ENCODE measurements around the gene NIBAN1.

NIBAN1 gene

GRCh38 chr1:184951788-184952187, 22.5 kb downstream of the NIBAN1 start:
- TF ChIP-seq EZH2phosphoT487 (conservative IDR thresholded peaks at IDR 0.05; ENCODE audit: low read length) = no peak
- no peak for TF ChIP-seq CTCF (IDR thresholded peaks at IDR 0.05; ENCODE audit: insufficient read depth, low read length, poor library complexity, severe bottlenecking)
- H4K20me1 ChIP-seq (ENCODE audit: low read depth, low read length) = no peaks in the 10 kb centered on the region
- H3K27me3 ChIP-seq (ENCODE audit: low read length) = no peaks in the 10 kb centered on the region
- no peak overlapping the region for H3K4me3 ChIP-seq (ENCODE audit: insufficient read depth, low read length, poor library complexity, severe bottlenecking)
- no peaks in the 10 kb centered on the region for H3F3A ChIP-seq (ENCODE audit: insufficient read depth)
- no peak overlapping the region for H3K4me2 ChIP-seq (ENCODE audit: low read depth, low read length, poor library complexity, severe bottlenecking)
- H3K9me3 ChIP-seq (ENCODE audit: insufficient read depth, low read length) = no peaks in the 10 kb centered on the region
- H2AFZ ChIP-seq (ENCODE audit: low read depth, low read length, severe bottlenecking) = no peak overlapping the region
- no peak overlapping the region for H3K9ac ChIP-seq (ENCODE audit: low read length)
- no peaks in the 10 kb centered on the region for H3K36me3 ChIP-seq (ENCODE audit: low read length)
- H3K79me2 ChIP-seq (ENCODE audit: insufficient read depth, low read length) = no peaks in the 10 kb centered on the region
- no peaks in the 10 kb centered on the region for H3K9me2 ChIP-seq (replicated peaks; ENCODE audit: insufficient read depth, low read length)
- H3K27ac ChIP-seq (ENCODE audit: low read depth, low read length) = no peak overlapping the region

GRCh38 chr1:184950906-184951305, 23.4 kb downstream of the NIBAN1 start:
- no peaks in the 10 kb centered on the region for H3F3A ChIP-seq (ENCODE audit: insufficient read depth)
- no peaks in the 10 kb centered on the region for H3K36me3 ChIP-seq (ENCODE audit: low read length)
- H3K27ac ChIP-seq (ENCODE audit: low read depth, low read length) = no peak overlapping the region
- no peaks in the 10 kb centered on the region for H3K27me3 ChIP-seq (ENCODE audit: low read length)
- no peak overlapping the region for H3K9ac ChIP-seq (ENCODE audit: low read length)
- no peaks in the 10 kb centered on the region for H3K9me2 ChIP-seq (replicated peaks; ENCODE audit: insufficient read depth, low read length)
- no peak overlapping the region for H3K4me3 ChIP-seq (ENCODE audit: insufficient read depth, low read length, poor library complexity, severe bottlenecking)
- H2AFZ ChIP-seq (ENCODE audit: low read depth, low read length, severe bottlenecking) = no peak overlapping the region
- H3K79me2 ChIP-seq (ENCODE audit: insufficient read depth, low read length) = no peaks in the 10 kb centered on the region
- H3K4me2 ChIP-seq (ENCODE audit: low read depth, low read length, poor library complexity, severe bottlenecking) = no peak overlapping the region
- H3K9me3 ChIP-seq (ENCODE audit: insufficient read depth, low read length) = no peaks in the 10 kb centered on the region
- no peak for TF ChIP-seq EZH2phosphoT487 (conservative IDR thresholded peaks at IDR 0.05; ENCODE audit: low read length)
- TF ChIP-seq CTCF (IDR thresholded peaks at IDR 0.05; ENCODE audit: insufficient read depth, low read length, poor library complexity, severe bottlenecking) = no peak
- no peaks in the 10 kb centered on the region for H4K20me1 ChIP-seq (ENCODE audit: low read depth, low read length)

GRCh38 chr1:184950227-184950626, 24.1 kb downstream of the NIBAN1 start:
- no peaks in the 10 kb centered on the region for H3K79me2 ChIP-seq (ENCODE audit: insufficient read depth, low read length)

More at GRCh38 chr1:184950227-184950626, 24.1 kb downstream of the NIBAN1 start:
- no peak overlapping the region for H3K4me2 ChIP-seq (ENCODE audit: low read depth, low read length, poor library complexity, severe bottlenecking)
- no peak overlapping the region for H3K27ac ChIP-seq (ENCODE audit: low read depth, low read length)
- H3K27me3 ChIP-seq (ENCODE audit: low read length) = no peaks in the 10 kb centered on the region
- TF ChIP-seq EZH2phosphoT487 (conservative IDR thresholded peaks at IDR 0.05; ENCODE audit: low read length) (no peak), CTCF (IDR thresholded peaks at IDR 0.05; ENCODE audit: insufficient read depth, low read length, poor library complexity, severe bottlenecking) (no peak)
- no peak overlapping the region for H2AFZ ChIP-seq (ENCODE audit: low read depth, low read length, severe bottlenecking)
- H3K4me3 ChIP-seq (ENCODE audit: insufficient read depth, low read length, poor library complexity, severe bottlenecking) = no peak overlapping the region
- no peaks in the 10 kb centered on the region for H4K20me1 ChIP-seq (ENCODE audit: low read depth, low read length)
- H3K9ac ChIP-seq (ENCODE audit: low read length) = no peak overlapping the region
- H3F3A ChIP-seq (ENCODE audit: insufficient read depth) = no peaks in the 10 kb centered on the region
- H3K9me3 ChIP-seq (ENCODE audit: insufficient read depth, low read length) = no peaks in the 10 kb centered on the region
- H3K36me3 ChIP-seq (ENCODE audit: low read length) = no peaks in the 10 kb centered on the region
- H3K9me2 ChIP-seq (replicated peaks; ENCODE audit: insufficient read depth, low read length) = no peaks in the 10 kb centered on the region

Data from SU-DHL-6 (cell line).